H1 (cell line): Measurements from ENCODE around the gene DIDO1. TPM values are rescaled to one million over a fixed set of nuclear protein-coding genes. Genes with fewer than 3 reads are reported as not detected.

Experiments
- CTCF ChIA-PET: fragments of 300-600 bp; sonication (Branson Sonifier 250); formaldehyde crosslinking; loops from one replicate; lab custom pipeline; 2021; ENCODE audit not compliant: partially characterized antibody; lab: Charles Lee
- POLR2A ChIA-PET: fragments of 300-600 bp; sonication (Branson Sonifier 250); formaldehyde crosslinking; loops from one replicate; lab custom pipeline; 2021; ENCODE audit warnings: inconsistent platforms; ENCODE audit not compliant: partially characterized antibody; lab: Charles Lee
- DNase-seq, 2 experiments: peaks; one replicate each; pipeline versions ENCODE4 v3.0.0 to v3.0.0-alpha.2; 2010 to 2022; ENCODE audit warnings: low spot score in 2 of 2, low read depth in 1 of 2, mixed read lengths in 1 of 2
- FAIRE-seq: peaks from 2 replicates; lab custom pipeline; 2011; peaks lifted over from hg19 to GRCh38; lab: Jason Lieb, UNC
- H2AFZ ChIP-seq: 2 replicates; pipeline ENCODE4 v1.8.1; 2012; ENCODE audit warnings: low read length, inconsistent platforms
- H2AK5ac ChIP-seq: 2 replicates; pipeline ENCODE4 v1.6.1; 2013; ENCODE audit warnings: low read depth, low read length
- H2BK120ac ChIP-seq: replicated peaks from 2 replicates; pipeline ENCODE3; 2013; ENCODE audit warnings: low read depth, low read length, inconsistent platforms
- H2BK12ac ChIP-seq: 2 replicates; pipeline ENCODE4 v1.6.1; 2013; ENCODE audit warnings: low read depth, low read length
- H2BK15ac ChIP-seq: 2 replicates; pipeline ENCODE4 v1.6.1; 2013; ENCODE audit warnings: low read length
- H2BK20ac ChIP-seq: 2 replicates; pipeline ENCODE4 v1.6.1; 2013; ENCODE audit warnings: low read length
- H2BK5ac ChIP-seq: 2 replicates; pipeline ENCODE4 v1.6.1; 2013; ENCODE audit warnings: low read depth, low read length
- H3K14ac ChIP-seq: 2 replicates; pipeline ENCODE4 v1.6.1; 2013; ENCODE audit warnings: inconsistent platforms; ENCODE audit not compliant: insufficient read length
- H3K18ac ChIP-seq: 2 replicates; pipeline ENCODE4 v1.6.1; 2013; ENCODE audit warnings: low read length; ENCODE audit errors: extremely low read depth
- H3K23ac ChIP-seq: 2 replicates; pipeline ENCODE4 v1.6.1; 2013; ENCODE audit warnings: inconsistent platforms; ENCODE audit not compliant: insufficient read length
- H3K23me2 ChIP-seq: 2 replicates; pipeline ENCODE4 v1.6.1; 2013; ENCODE audit warnings: low read depth, low read length
- H3K27ac ChIP-seq: 2 replicates; pipeline ENCODE4 v1.6.1; 2011; ENCODE audit warnings: low read depth, low read length, inconsistent platforms
- H3K27me3 ChIP-seq, 4 experiments: replicated peaks in 1 of 4; 1 replicate in 1 of 4; 2 replicates in 3 of 4; pipeline versions ENCODE4 v1.6.1 to v1.8.1; 2011 to 2013; ENCODE audit warnings: low read length in 3 of 4, mild to moderate bottlenecking in 3 of 4, inconsistent platforms in 2 of 4, mixed read lengths in 2 of 4, moderate library complexity in 1 of 4; ENCODE audit not compliant: control insufficient read depth in 3 of 4, insufficient read depth in 3 of 4; ENCODE audit errors: extremely low read depth in 1 of 4
- H3K36me3 ChIP-seq, 4 experiments: 2 replicates each; pipeline versions ENCODE4 v1.6.1 to v1.8.1; 2011 to 2013; ENCODE audit warnings: mild to moderate bottlenecking in 4 of 4, low read length in 3 of 4, moderate library complexity in 2 of 4, control low read depth in 1 of 4, inconsistent platforms in 1 of 4; ENCODE audit not compliant: insufficient read depth in 4 of 4, control insufficient read depth in 2 of 4
- H3K4ac ChIP-seq: replicated peaks from 2 replicates; pipeline ENCODE3; 2013; ENCODE audit warnings: low read length, low read depth, mixed read lengths, inconsistent platforms; ENCODE audit not compliant: insufficient read length
- H3K4me1 ChIP-seq, 4 experiments: replicated peaks in 1 of 4; 1 replicate in 1 of 4; 2 replicates in 3 of 4; pipeline versions ENCODE4 v1.6.1 to v1.8.1; 2011 to 2013; ENCODE audit warnings: low read length in 3 of 4, inconsistent platforms in 2 of 4, mixed read lengths in 1 of 4; ENCODE audit not compliant: insufficient read depth in 4 of 4, control insufficient read depth in 3 of 4
- H3K4me2 ChIP-seq, 2 experiments: 2 replicates each; pipeline versions ENCODE4 v1.6.1 to v1.8.1; 2011 to 2013; ENCODE audit warnings: low read depth in 2 of 2, low read length in 2 of 2, control low read depth in 1 of 2, inconsistent platforms in 1 of 2, mild to moderate bottlenecking in 1 of 2; ENCODE audit not compliant: insufficient read depth in 1 of 2
- H3K4me3 ChIP-seq, 4 experiments: fragments of 200-600, 300-600 bp in 1 of 4; sonication (generic), shearing (Covaris generic), sonication (Bioruptor Twin) in 1 of 4; 2 replicates each; pipeline versions ENCODE4 v1.5.1 to v1.8.1; 2011 to 2016; ENCODE audit warnings: low read length in 4 of 4, low read depth in 3 of 4, control low read depth in 2 of 4, inconsistent platforms in 2 of 4, mild to moderate bottlenecking in 2 of 4, mixed read lengths in 1 of 4, moderate library complexity in 1 of 4; ENCODE audit not compliant: insufficient read depth in 2 of 4; ENCODE audit errors: extremely low read depth in 1 of 4
- H3K56ac ChIP-seq: replicated peaks from 2 replicates; pipeline ENCODE3; 2013; ENCODE audit warnings: low read depth, mild to moderate bottlenecking, mixed read lengths, low read length, inconsistent platforms; ENCODE audit not compliant: insufficient read length
- H3K79me1 ChIP-seq: 2 replicates; pipeline ENCODE4 v1.6.1; 2013; ENCODE audit warnings: low read depth, low read length, control low read depth
- H3K79me2 ChIP-seq, 2 experiments: 2 replicates each; pipeline versions ENCODE4 v1.6.1 to v1.8.1; 2012 to 2013; ENCODE audit warnings: low read length in 2 of 2, mild to moderate bottlenecking in 2 of 2, inconsistent platforms in 1 of 2; ENCODE audit not compliant: insufficient read depth in 2 of 2, control insufficient read depth in 1 of 2
- H3K9ac ChIP-seq, 4 experiments: replicated peaks in 1 of 4; 1 replicate in 1 of 4; 2 replicates in 3 of 4; pipeline versions ENCODE4 v1.6.1 to v1.8.1; 2011 to 2013; ENCODE audit warnings: low read depth in 3 of 4, low read length in 3 of 4, control low read depth in 2 of 4, mild to moderate bottlenecking in 2 of 4, moderate library complexity in 2 of 4, inconsistent platforms in 1 of 4; ENCODE audit errors: extremely low read depth in 1 of 4
- H3K9me3 ChIP-seq, 2 experiments: 2 replicates each; pipeline versions ENCODE4 v1.6.1 to v1.8.1; 2012 to 2013; ENCODE audit warnings: mild to moderate bottlenecking in 2 of 2, moderate library complexity in 2 of 2, control low read depth in 1 of 2, inconsistent platforms in 1 of 2, low read depth in 1 of 2, low read length in 1 of 2, mixed read lengths in 1 of 2; ENCODE audit not compliant: insufficient read depth in 2 of 2
- H4K20me1 ChIP-seq, 2 experiments: replicated peaks in 1 of 2; 2 replicates each; pipeline versions ENCODE3 to v1.8.1; 2011 to 2013; ENCODE audit warnings: inconsistent platforms in 2 of 2, low read length in 2 of 2, mild to moderate bottlenecking in 1 of 2; ENCODE audit not compliant: insufficient read depth in 2 of 2, control insufficient read depth in 1 of 2
- H4K5ac ChIP-seq: 2 replicates; pipeline ENCODE4 v1.6.1; 2013; ENCODE audit warnings: low read length, low read depth, mixed read lengths, inconsistent platforms; ENCODE audit not compliant: insufficient read length
- H4K8ac ChIP-seq: 2 replicates; pipeline ENCODE4 v1.8.0; 2013; ENCODE audit warnings: mild to moderate bottlenecking, moderate library complexity, low read length, inconsistent platforms; ENCODE audit not compliant: insufficient read depth; ENCODE audit errors: extremely low read depth
- H4K91ac ChIP-seq: replicated peaks from 2 replicates; pipeline ENCODE3; 2013; ENCODE audit warnings: low read length, mixed read lengths, inconsistent platforms; ENCODE audit not compliant: insufficient read length
- BRCA1 ChIP-seq: IDR thresholded peaks from 2 replicates; pipeline ENCODE4 v1.6.1; 2012; ENCODE audit warnings: low read depth, low read length, improper control_type of control experiment
- CREB1 ChIP-seq: IDR thresholded peaks from 2 replicates; pipeline ENCODE4 v1.6.1; 2012; ENCODE audit warnings: inconsistent platforms
- CTCF ChIP-seq, 3 experiments: IDR thresholded peaks; 1 replicate in 2 of 3; 2 replicates in 1 of 3; pipeline versions ENCODE4 v1.5.1 to v1.6.1; 2011; ENCODE audit warnings: low read length in 3 of 3, mild to moderate bottlenecking in 3 of 3, inconsistent platforms in 2 of 3, low read depth in 1 of 3, moderate library complexity in 1 of 3; ENCODE audit not compliant: insufficient read depth in 1 of 3; ENCODE audit errors: control extremely low read depth in 1 of 3
- PHF8 ChIP-seq: fragments of 200-600 bp; sonication (generic); conservative IDR thresholded peaks from 2 replicates; pipeline ENCODE4 v1.7.1; 2012; ENCODE audit warnings: low read depth, mild to moderate bottlenecking, inconsistent platforms, low read length, moderate library complexity
- RAD21 ChIP-seq, 2 experiments: IDR thresholded peaks in 1 of 2; conservative IDR thresholded peaks in 1 of 2; 2 replicates each; pipeline ENCODE4 v1.6.1; 2011; ENCODE audit warnings: low read depth in 2 of 2, low read length in 2 of 2, improper control_type of control experiment in 1 of 2, inconsistent platforms in 1 of 2, mild to moderate bottlenecking in 1 of 2, moderate library complexity in 1 of 2
- TEAD4 ChIP-seq: IDR thresholded peaks from 2 replicates; pipeline ENCODE4 v1.6.1; 2012; ENCODE audit warnings: low read depth, low read length, inconsistent platforms, mixed read lengths
- WGBS, 2 experiments: shearing (Covaris generic) in 1 of 2; methylation state at CpG; one replicate each; pipeline versions ENCODE4 v1.1.6 to v1.1.7; 2013 to 2015; ENCODE audit warnings: low lambda C conversion rate in 2 of 2, mixed read lengths in 2 of 2, inconsistent platforms in 1 of 2, low coverage in 1 of 2, missing lambda C conversion rate in 1 of 2; ENCODE audit not compliant: insufficient replicate concordance in 2 of 2, insufficient coverage in 1 of 2, insufficient read length in 1 of 2; ENCODE audit errors: extremely low coverage in 1 of 2, missing lambda C conversion rate in 1 of 2; 5-methylcytosine and 5-hydroxymethylcytosine counted together
- polyA plus RNA-seq, 7 experiments: library from polyadenylated mRNA; depleted of rRNA in 3 of 7; stranded (reverse) in 5 of 7; unstranded in 2 of 7; fragments of >200 nt in 5 of 7; fragments of 200-250 nt in 2 of 7; gene quantifications; 1 replicate in 5 of 7; 2 replicates in 1 of 7; 4 replicates in 1 of 7; pipeline versions ENCODE4 v1.2.1 to v1.2.3, GENCODE V29; 2011 to 2013; ENCODE audit warnings: missing spikeins in 2 of 7, mixed read lengths in 2 of 7
- total RNA-seq: library from RNA; stranded (reverse); fragmentation: NEBNext Ultra II Directional; extraction: Animal tissue kit (Norgen Biotek cat#: 25700); gene quantifications from 2 replicates; pipeline ENCODE4 v1.2.1, GENCODE V29; 2021

The DIDO1 gene
- total and polyA plus RNA-seq, 2 of the 8 experiments (the other 6 are each of a cell fraction or from before 2014, with no cell fraction given): 53.6 to 82.8 TPM

- Histone ChIP-seq H2BK15ac (no peak overlapping the region), H3K9ac (no peak overlapping the region), H3K27ac (no peak overlapping the region), H3K9me3 (no peaks in the 10 kb centered on the region), H3K14ac (no peak overlapping the region), H3K79me1 (peaks cover 29% of the 10 kb centered on the region), H3K27me3 (no peaks in the 10 kb centered on the region), H3K36me3 (peaks cover 52 to 92% (median 84%) of the 10 kb centered on the region in 4 experiments), H3K79me2 (peaks cover 0 to 51% of the 10 kb centered on the region in 2 experiments), H2BK20ac (no peak overlapping the region), H2AFZ (no peak overlapping the region), H4K20me1 (peaks cover 25 to 46% of the 10 kb centered on the region in 2 experiments), H3K56ac (no peak overlapping the region), H3K4me3 (no peak overlapping the region), H4K8ac (0 out of 2 replicates have a peak overlapping the region, but pooled peaks have one; percentile 3), H3K23ac (no peak overlapping the region), H3K4me1 (no peaks in the 10 kb centered on the region; a peak in 2 of 7 replicates), H2BK120ac (no peak overlapping the region), H2BK12ac (no peak overlapping the region), H3K23me2 (no peaks in the 10 kb centered on the region), H2AK5ac (no peak overlapping the region), H2BK5ac (no peak overlapping the region), H4K5ac (no peak overlapping the region), H3K4ac (no peak overlapping the region), H3K4me2 (no peak overlapping the region), H3K18ac (no peak overlapping the region), H4K91ac (no peak overlapping the region)
- WGBS, 2 experiments: 85% methylated on average over 16 of the region's 16 CpGs; no CpG with 5 or more reads in 1 of the 2 experiments
- CTCF ChIA-PET: interaction anchor here (0.7 to 5.7 kb wide), 30 partner anchors 8 to 390 kb away, joined by 3 to 58 read pairs (median 4); no protein-coding TSS in a partner anchor
- FAIRE-seq (no peak), DNase-seq (no peak)
- POLR2A ChIA-PET: interaction anchor here (0.6 to 13.6 kb wide), 14 partner anchors 9 to 1066 kb away, joined by 3 to 156 read pairs (median 4); partner anchors contain the start of genes DIDO1 and GID8
- no peak for TF ChIP-seq TEAD4
- TF ChIP-seq RAD21 (IDR thresholded peaks at IDR 0.05 in 1 of 2, conservative IDR thresholded peaks at IDR 0.05 in 1 of 2; ENCODE audit: low read depth in 2 of 2, low read length in 2 of 2): peak; percentile 47 to 52
- TF ChIP-seq CTCF (IDR thresholded peaks at IDR 0.05; ENCODE audit: control extremely low read depth in 1 of 3, insufficient read depth in 1 of 3, low read depth in 1 of 3, low read length in 3 of 3): peak; percentile 42 to 81 (median 73); a peak in 3 of 4 replicates
- no peak for TF ChIP-seq BRCA1
- peak; percentile 32; the same call in 1 of the 2 replicates for TF ChIP-seq CREB1
- TF ChIP-seq PHF8: no peak
Observed at GRCh38 chr20:62907384-62908317, 18.7 kb downstream of the DIDO1 start.
